HCT116 (cell line): Measurements from ENCODE around the gene PTPN22. TPM values are rescaled to one million over a fixed set of nuclear protein-coding genes. Genes with fewer than 3 reads are reported as not detected.

ENCODE experiments used
- ATAC-seq: fragments of 200-7000 bp; cut with Tn5 transposase; 2 replicates; pipeline ENCODE4 v1.9.1; 2020; ENCODE audit warnings: mild to moderate bottlenecking, moderate library complexity
- BruUV-seq: library from RNA; stranded (reverse); fragments of 400-500 nt; replicated peaks from 2 replicates; lab custom pipeline; 2021; lab: Mats Ljungman, UMichigan
- CTCF ChIA-PET: fragments of 300-600 bp; sonication (Branson Sonifier 250); formaldehyde crosslinking; loops from one replicate; lab custom pipeline; 2021; ENCODE audit warnings: antibody characterized with exemption; lab: Charles Lee
- POLR2A ChIA-PET: fragments of 300-600, 350-600 bp; sonication (Branson Sonifier 250); formaldehyde crosslinking; loops from one replicate; lab custom pipeline; 2021; ENCODE audit warnings: antibody characterized with exemption; lab: Charles Lee
- RAD21 ChIA-PET, 2 experiments: fragments of 300-600 bp; sonication (Branson Sonifier 250); formaldehyde crosslinking; loops; one replicate each; lab custom pipeline; 2023; ENCODE audit warnings: low total read pairs in 2 of 2; ENCODE audit not compliant: uncharacterized antibody in 2 of 2, unreplicated experiment in 2 of 2, low non-redundant PET in 1 of 2; lab: Charles Lee
- DNase-seq: peaks from one replicate; pipeline ENCODE4 v3.0.0-alpha.2; 2010; ENCODE audit warnings: low read depth, low spot score
- H2AFZ ChIP-seq: fragments of 200-600 bp; shearing (Covaris generic), sonication (generic); 2 replicates; pipeline ENCODE4 v1.6.1; 2017; ENCODE audit warnings: low read depth, mixed run types, mixed read lengths, antibody characterized with exemption, low read length; ENCODE audit not compliant: poor library complexity, severe bottlenecking
- H3K27ac ChIP-seq: 2 replicates; pipeline ENCODE4 v1.5.1; 2012; ENCODE audit warnings: low read depth, low read length
- H3K27me3 ChIP-seq: fragments of 200-600 bp; sonication (generic); 2 replicates; pipeline ENCODE4 v1.6.1; 2016; ENCODE audit warnings: mixed run types, low read length, mixed read lengths; ENCODE audit not compliant: insufficient read depth
- H3K36me3 ChIP-seq, 2 experiments: fragments of 200-500 bp in 1 of 2; fragments of 200-600 bp in 1 of 2; sonication (Bioruptor generic) in 1 of 2; sonication (generic) in 1 of 2; 2 replicates each; pipeline versions ENCODE4 v1.5.1 to v1.6.1; 2014 to 2016; ENCODE audit warnings: low read length in 2 of 2, inconsistent platforms in 1 of 2, mixed read lengths in 1 of 2, mixed run types in 1 of 2; ENCODE audit not compliant: insufficient read depth in 2 of 2, control insufficient read depth in 1 of 2
- H3K4me1 ChIP-seq, 2 experiments: fragments of 200-600 bp in 1 of 2; sonication (generic) in 1 of 2; 2 replicates each; pipeline versions ENCODE4 v1.5.1 to v1.6.1; 2012 to 2017; ENCODE audit warnings: low read length in 2 of 2, inconsistent platforms in 1 of 2, mild to moderate bottlenecking in 1 of 2, mixed read lengths in 1 of 2, mixed run types in 1 of 2, moderate library complexity in 1 of 2; ENCODE audit not compliant: insufficient read depth in 2 of 2, control insufficient read depth in 1 of 2
- H3K4me2 ChIP-seq: fragments of 200-600 bp; sonication (generic); 2 replicates; pipeline ENCODE4 v1.6.1; 2017; ENCODE audit warnings: mixed run types, low read length, mixed read lengths
- H3K4me3 ChIP-seq, 2 experiments: fragments of 200-600 bp in 1 of 2; sonication (generic) in 1 of 2; replicated peaks in 1 of 2; 2 replicates each; pipeline ENCODE4 v1.5.1; 2011 to 2016; ENCODE audit warnings: low read length in 2 of 2, control low read depth in 1 of 2, low read depth in 1 of 2, mild to moderate bottlenecking in 1 of 2, mixed read lengths in 1 of 2, mixed run types in 1 of 2
- H3K79me2 ChIP-seq: fragments of 200-600 bp; sonication (generic); 2 replicates; pipeline ENCODE4 v1.6.1; 2017; ENCODE audit warnings: mild to moderate bottlenecking, mixed run types, low read length, moderate library complexity, mixed read lengths; ENCODE audit not compliant: insufficient read depth
- H3K9ac ChIP-seq: fragments of 200-600 bp; sonication (generic); 2 replicates; pipeline ENCODE4 v1.6.1; 2016; ENCODE audit warnings: low read length, mixed read lengths
- H3K9me2 ChIP-seq: fragments of 200-600 bp; sonication (generic), shearing (Covaris generic); 2 replicates; pipeline ENCODE4 v1.6.1; 2017; ENCODE audit warnings: mixed run types, mild to moderate bottlenecking, moderate library complexity; ENCODE audit not compliant: insufficient read depth
- H3K9me3 ChIP-seq, 2 experiments: fragments of 200-500 bp in 1 of 2; fragments of 200-600 bp in 1 of 2; sonication (Bioruptor generic) in 1 of 2; sonication (generic) in 1 of 2; 2 replicates each; pipeline ENCODE4 v1.6.1; 2014 to 2017; ENCODE audit warnings: low read length in 2 of 2, mixed read lengths in 2 of 2, inconsistent platforms in 1 of 2, low read depth in 1 of 2, mild to moderate bottlenecking in 1 of 2, mixed run types in 1 of 2, moderate library complexity in 1 of 2; ENCODE audit not compliant: control insufficient read depth in 1 of 2, insufficient read depth in 1 of 2
- H4K20me1 ChIP-seq: fragments of 200-600 bp; sonication (generic), shearing (Covaris generic); 2 replicates; pipeline ENCODE4 v1.6.1; 2017; ENCODE audit warnings: mixed run types, mild to moderate bottlenecking, moderate library complexity; ENCODE audit not compliant: insufficient read depth
- ATF3 ChIP-seq: IDR thresholded peaks from 2 replicates; pipeline ENCODE4 v1.6.1; 2012
- CEBPB ChIP-seq: IDR thresholded peaks from 2 replicates; pipeline ENCODE4 v1.6.1; 2012; ENCODE audit warnings: low read depth
- POLR2AphosphoS5 ChIP-seq: IDR thresholded peaks from 2 replicates; pipeline ENCODE4 v1.6.1; 2011; ENCODE audit warnings: mild to moderate bottlenecking, low read depth, low read length, moderate library complexity
- SIN3A ChIP-seq: IDR thresholded peaks from 2 replicates; pipeline ENCODE4 v1.6.1; 2012; ENCODE audit warnings: low read depth
- YY1 ChIP-seq: IDR thresholded peaks from 2 replicates; pipeline ENCODE4 v1.6.1; 2011; ENCODE audit warnings: low read length, low read depth, moderate library complexity, mild to moderate bottlenecking; ENCODE audit not compliant: insufficient replicate concordance; ENCODE audit errors: extremely low read depth
- intact Hi-C: fragments of 100-400 bp; cut with micrococcal nuclease; formaldehyde crosslinking; loops from 2 replicates; pipeline ENCODE4 v1.10.0; 2022
- total RNA-seq: library from RNA; stranded (reverse); gene quantifications from one replicate; pipeline ENCODE4 v1.2.1, GENCODE V29; 2021; ENCODE audit not compliant: unreplicated experiment
- TF ChIP-seq, protein P1 (sequence below): IDR thresholded peaks from 2 replicates; pipeline ENCODE4 v1.6.1; 2012; ENCODE audit warnings: low read depth

Gene PTPN22
- total RNA-seq, 1 experiment from 2014 or later = 0.17 TPM

DNA sequence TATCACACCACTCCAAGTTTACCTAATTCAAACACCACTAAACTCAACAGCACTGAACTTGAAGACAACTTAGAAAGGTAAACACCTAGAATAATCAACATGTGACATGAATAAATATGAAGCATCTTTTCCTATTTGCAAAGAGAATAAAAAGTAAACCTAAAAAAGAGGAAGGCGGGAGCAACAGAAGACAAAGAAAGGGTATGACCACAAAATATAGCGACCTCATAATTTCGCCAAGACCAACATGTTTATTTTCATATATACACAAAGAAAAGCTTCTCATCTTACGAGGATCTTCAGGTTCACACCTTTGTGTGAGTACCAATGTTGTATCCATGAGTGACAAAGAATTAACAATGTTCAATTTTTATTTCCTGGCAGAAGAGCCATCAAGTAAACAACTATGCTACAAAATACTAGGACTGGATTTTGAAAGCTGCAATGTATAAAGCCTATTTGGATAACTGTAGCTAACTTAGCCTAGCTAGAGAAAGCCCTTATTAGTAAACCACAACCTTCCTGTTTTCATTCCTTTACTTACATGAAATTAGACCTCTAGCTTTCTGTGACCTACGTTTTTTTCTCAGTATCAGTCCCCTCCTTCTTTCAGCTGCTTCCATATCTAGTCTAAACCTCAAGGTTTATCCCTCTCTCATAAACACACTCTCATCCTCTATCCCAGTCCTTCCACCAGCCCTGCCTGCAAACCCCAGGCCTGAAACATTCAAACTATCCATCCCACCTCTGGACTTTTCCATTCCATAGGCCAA is 91.0 kb downstream of the PTPN22 start:
- intact Hi-C loops = no loop called here
- TF ChIP-seq YY1 = no peak
- no peak for TF ChIP-seq CEBPB
- TF ChIP-seq, protein P1, sequence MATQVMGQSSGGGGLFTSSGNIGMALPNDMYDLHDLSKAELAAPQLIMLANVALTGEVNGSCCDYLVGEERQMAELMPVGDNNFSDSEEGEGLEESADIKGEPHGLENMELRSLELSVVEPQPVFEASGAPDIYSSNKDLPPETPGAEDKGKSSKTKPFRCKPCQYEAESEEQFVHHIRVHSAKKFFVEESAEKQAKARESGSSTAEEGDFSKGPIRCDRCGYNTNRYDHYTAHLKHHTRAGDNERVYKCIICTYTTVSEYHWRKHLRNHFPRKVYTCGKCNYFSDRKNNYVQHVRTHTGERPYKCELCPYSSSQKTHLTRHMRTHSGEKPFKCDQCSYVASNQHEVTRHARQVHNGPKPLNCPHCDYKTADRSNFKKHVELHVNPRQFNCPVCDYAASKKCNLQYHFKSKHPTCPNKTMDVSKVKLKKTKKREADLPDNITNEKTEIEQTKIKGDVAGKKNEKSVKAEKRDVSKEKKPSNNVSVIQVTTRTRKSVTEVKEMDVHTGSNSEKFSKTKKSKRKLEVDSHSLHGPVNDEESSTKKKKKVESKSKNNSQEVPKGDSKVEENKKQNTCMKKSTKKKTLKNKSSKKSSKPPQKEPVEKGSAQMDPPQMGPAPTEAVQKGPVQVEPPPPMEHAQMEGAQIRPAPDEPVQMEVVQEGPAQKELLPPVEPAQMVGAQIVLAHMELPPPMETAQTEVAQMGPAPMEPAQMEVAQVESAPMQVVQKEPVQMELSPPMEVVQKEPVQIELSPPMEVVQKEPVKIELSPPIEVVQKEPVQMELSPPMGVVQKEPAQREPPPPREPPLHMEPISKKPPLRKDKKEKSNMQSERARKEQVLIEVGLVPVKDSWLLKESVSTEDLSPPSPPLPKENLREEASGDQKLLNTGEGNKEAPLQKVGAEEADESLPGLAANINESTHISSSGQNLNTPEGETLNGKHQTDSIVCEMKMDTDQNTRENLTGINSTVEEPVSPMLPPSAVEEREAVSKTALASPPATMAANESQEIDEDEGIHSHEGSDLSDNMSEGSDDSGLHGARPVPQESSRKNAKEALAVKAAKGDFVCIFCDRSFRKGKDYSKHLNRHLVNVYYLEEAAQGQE = no peak
- no peak for TF ChIP-seq POLR2AphosphoS5
- TF ChIP-seq ATF3 = no peak
- TF ChIP-seq SIN3A = no peak
- ChIA-PET POLR2A (no interaction called here), RAD21 (no interaction called here), CTCF (no interaction called here)
- no peaks in the 10 kb centered on the region for H3K9me2 ChIP-seq
- ATAC-seq = no peak
- no peak overlapping the region for H3K4me3 ChIP-seq
- H4K20me1 ChIP-seq = no peaks in the 10 kb centered on the region
- DNase-seq = no peak
- no peak overlapping the region for H3K9ac ChIP-seq
- H3K4me1 ChIP-seq = no peaks in the 10 kb centered on the region; a peak in 1 of 4 replicates
- H3K36me3 ChIP-seq = peaks cover 0 to 5% of the 10 kb centered on the region in 2 experiments; a peak in 2 of 4 replicates
- peaks cover 44% of the 10 kb centered on the region for H3K79me2 ChIP-seq
- no TSS peak for BruUV-seq
- H3K9me3 ChIP-seq = no peaks in the 10 kb centered on the region
- H3K4me2 ChIP-seq = no peak overlapping the region
- H3K27me3 ChIP-seq = no peaks in the 10 kb centered on the region
- no peak overlapping the region for H2AFZ ChIP-seq
- no peak overlapping the region for H3K27ac ChIP-seq
